B cell (primary cell): ENCODE results near the gene MESP2.

Source experiments
- CTCF ChIP-seq: fragments of 200-600 bp; IDR thresholded peaks from one replicate; pipeline ENCODE4 v1.8.0; 2022; ENCODE audit warnings: antibody characterized with exemption, mild to moderate bottlenecking
- EZH2 ChIP-seq: IDR thresholded peaks from 2 replicates; pipeline ENCODE4 v1.6.1; 2012; ENCODE audit warnings: borderline replicate concordance, low read depth, mild to moderate bottlenecking, moderate library complexity, low read length; ENCODE audit not compliant: insufficient read depth, poor library complexity, severe bottlenecking

- TF ChIP-seq CTCF (no peak), EZH2 (no peak)
These were observed 1.6 kb upstream of the MESP2 start for GRCh38 chr15:89774492-89774891.
